A673 (cell line): ENCODE results near the gene SORCS1. TPM values are rescaled to one million over a fixed set of nuclear protein-coding genes. Genes with fewer than 3 reads are reported as not detected.

ENCODE experiments used
- BruUV-seq: library from RNA; stranded (reverse); fragments of 400-500 nt; replicated peaks from 2 replicates; lab custom pipeline; 2021; lab: Mats Ljungman, UMichigan
- CTCF ChIA-PET: fragments of 300-600 bp; sonication (Branson Sonifier 250); formaldehyde crosslinking; loops from one replicate; lab custom pipeline; 2022; ENCODE audit warnings: antibody characterized with exemption; lab: Charles Lee
- POLR2A ChIA-PET: fragments of 300-600 bp; sonication (Branson Sonifier 250); formaldehyde crosslinking; loops from one replicate; lab custom pipeline; 2022; ENCODE audit warnings: antibody characterized with exemption; ENCODE audit not compliant: low non-redundant PET; lab: Charles Lee
- DNase-seq: peaks from one replicate; pipeline ENCODE4 v3.0.0-alpha.2; 2015; ENCODE audit warnings: low spot score
- H3K27ac ChIP-seq: fragments of 200-600 bp; sonication (generic); 2 replicates; pipeline ENCODE4 v1.5.1; 2016; ENCODE audit warnings: mixed run types, low read depth, mild to moderate bottlenecking, mixed read lengths, antibody characterized with exemption, low read length; ENCODE audit not compliant: poor library complexity, severe bottlenecking
- H3K27me3 ChIP-seq: fragments of 200-600 bp; sonication (generic); replicated peaks from 2 replicates; pipeline ENCODE4 v1.6.1; 2017; ENCODE audit warnings: mixed run types, low read depth, mild to moderate bottlenecking, mixed read lengths, antibody characterized with exemption, low read length; ENCODE audit not compliant: insufficient read depth, poor library complexity
- H3K36me3 ChIP-seq: fragments of 200-600 bp; sonication (generic); 2 replicates; pipeline ENCODE4 v1.6.1; 2016; ENCODE audit warnings: mixed run types, mild to moderate bottlenecking, mixed read lengths, antibody characterized with exemption, low read length; ENCODE audit not compliant: insufficient read depth, poor library complexity, severe bottlenecking
- H3K4me1 ChIP-seq: fragments of 200-600 bp; sonication (generic); 2 replicates; pipeline ENCODE4 v1.6.1; 2017; ENCODE audit warnings: mixed run types, mild to moderate bottlenecking, mixed read lengths, antibody characterized with exemption, low read length; ENCODE audit not compliant: insufficient read depth, poor library complexity, severe bottlenecking
- H3K4me3 ChIP-seq: fragments of 200-600 bp; sonication (generic); 2 replicates; pipeline ENCODE4 v1.5.1; 2016; ENCODE audit warnings: low read depth, mixed run types, mild to moderate bottlenecking, mixed read lengths, low read length; ENCODE audit not compliant: poor library complexity, severe bottlenecking
- H3K9me3 ChIP-seq: fragments of 200-600 bp; sonication (generic); 2 replicates; pipeline ENCODE4 v1.6.1; 2016; ENCODE audit warnings: mixed run types, low read depth, mild to moderate bottlenecking, mixed read lengths, antibody characterized with exemption, low read length; ENCODE audit not compliant: poor library complexity, severe bottlenecking
- EZH2 ChIP-seq: fragments of 200-600 bp; sonication (generic); IDR thresholded peaks from 2 replicates; pipeline ENCODE4 v1.6.1; 2017; ENCODE audit warnings: borderline replicate concordance, low read depth, mild to moderate bottlenecking, mixed read lengths, antibody characterized with exemption, low read length; ENCODE audit not compliant: poor library complexity, severe bottlenecking
- intact Hi-C: fragments of 100-400 bp; cut with micrococcal nuclease; formaldehyde crosslinking; loops from one replicate; pipeline ENCODE4 v1.10.0; 2022; ENCODE audit not compliant: unreplicated experiment
- total RNA-seq: library from RNA; stranded (reverse); gene quantifications from 2 replicates; pipeline ENCODE4 v1.2.3, GENCODE V29; 2021
- TF ChIP-seq, protein P1 (sequence below): fragments of 300-800, 200-600 bp; sonication (generic); conservative IDR thresholded peaks from 2 replicates; pipeline ENCODE4 v1.5.1; 2017; ENCODE audit warnings: low read depth, mild to moderate bottlenecking, antibody characterized with exemption, low read length, moderate library complexity, mixed read lengths

Gene SORCS1
- total RNA-seq, 1 experiment from 2014 or later, result 0.34 TPM

GRCh38 chr10:106938513-106938912 is 226.0 kb downstream of the SORCS1 start:
- no peak for TF ChIP-seq EZH2
- TF ChIP-seq, protein P1, sequence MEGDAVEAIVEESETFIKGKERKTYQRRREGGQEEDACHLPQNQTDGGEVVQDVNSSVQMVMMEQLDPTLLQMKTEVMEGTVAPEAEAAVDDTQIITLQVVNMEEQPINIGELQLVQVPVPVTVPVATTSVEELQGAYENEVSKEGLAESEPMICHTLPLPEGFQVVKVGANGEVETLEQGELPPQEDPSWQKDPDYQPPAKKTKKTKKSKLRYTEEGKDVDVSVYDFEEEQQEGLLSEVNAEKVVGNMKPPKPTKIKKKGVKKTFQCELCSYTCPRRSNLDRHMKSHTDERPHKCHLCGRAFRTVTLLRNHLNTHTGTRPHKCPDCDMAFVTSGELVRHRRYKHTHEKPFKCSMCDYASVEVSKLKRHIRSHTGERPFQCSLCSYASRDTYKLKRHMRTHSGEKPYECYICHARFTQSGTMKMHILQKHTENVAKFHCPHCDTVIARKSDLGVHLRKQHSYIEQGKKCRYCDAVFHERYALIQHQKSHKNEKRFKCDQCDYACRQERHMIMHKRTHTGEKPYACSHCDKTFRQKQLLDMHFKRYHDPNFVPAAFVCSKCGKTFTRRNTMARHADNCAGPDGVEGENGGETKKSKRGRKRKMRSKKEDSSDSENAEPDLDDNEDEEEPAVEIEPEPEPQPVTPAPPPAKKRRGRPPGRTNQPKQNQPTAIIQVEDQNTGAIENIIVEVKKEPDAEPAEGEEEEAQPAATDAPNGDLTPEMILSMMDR, result no peak
- intact Hi-C loops, result no loop called here
- no peak overlapping the region for H3K4me3 ChIP-seq
- H3K9me3 ChIP-seq, result no peaks in the 10 kb centered on the region
- H3K27me3 ChIP-seq, result no peaks in the 10 kb centered on the region
- no peaks in the 10 kb centered on the region for H3K36me3 ChIP-seq
- no TSS peak for BruUV-seq
- H3K27ac ChIP-seq, result no peak overlapping the region
- CTCF ChIA-PET, result no interaction called here
- H3K4me1 ChIP-seq, result peaks cover 10% of the 10 kb centered on the region
- no peak for DNase-seq
- POLR2A ChIA-PET, result no interaction called here

- CTCF ChIA-PET, result no interaction called here
- Histone ChIP-seq H3K27ac (no peak overlapping the region), H3K36me3 (no peaks in the 10 kb centered on the region), H3K27me3 (no peaks in the 10 kb centered on the region), H3K9me3 (no peaks in the 10 kb centered on the region), H3K4me3 (no peak overlapping the region), H3K4me1 (peaks cover 23% of the 10 kb centered on the region)
- no TSS peak for BruUV-seq
- POLR2A ChIA-PET, result no interaction called here
- intact Hi-C loops, result no loop called here
- TF ChIP-seq, protein P1, result no peak
- no peak for TF ChIP-seq EZH2
- DNase-seq, result peak; percentile 54
Observed at GRCh38 chr10:106935978-106936451, 228.5 kb downstream of the SORCS1 start.

GRCh38 chr10:106931853-106932249 is 232.7 kb downstream of the SORCS1 start:
- BruUV-seq, result no TSS peak
- intact Hi-C loops, result no loop called here
- Histone ChIP-seq H3K27me3 (no peaks in the 10 kb centered on the region), H3K27ac (no peak overlapping the region), H3K4me3 (no peak overlapping the region), H3K36me3 (no peaks in the 10 kb centered on the region), H3K4me1 (peaks cover 37% of the 10 kb centered on the region), H3K9me3 (no peaks in the 10 kb centered on the region)
- no peak for TF ChIP-seq EZH2
- TF ChIP-seq, protein P1, result no peak
- ChIA-PET CTCF (no interaction called here), POLR2A (no interaction called here)
- DNase-seq, result no peak
